Activated naive CD4-positive, alpha-beta T cell treated with anti-CD3 and anti-CD28 coated beads, Interleukin-2, amount 10 ng/mL, durations not matched to agents 7 days and 5 days (primary cell): ENCODE measurements around the gene GFM1.
"Not testable (repeated sequence)": the region's sequence is repeated elsewhere in the genome, so short reads cannot be mapped to it uniquely, and the experiment has no call there.

ENCODE experiments used
- CTCF ChIA-PET: fragments of 350-600 bp; sonication (Branson Sonifier 250); formaldehyde crosslinking; loops from one replicate; lab custom pipeline; 2021; ENCODE audit warnings: antibody characterized with exemption; lab: Charles Lee
- DNase-seq: peaks from one replicate; pipeline ENCODE4 v3.0.0-alpha.2; 2020
- H3K27ac Mint-ChIP-seq: one replicate; pipeline ENCODE4 v1.8.0; 2021; ENCODE audit warnings: mild to moderate bottlenecking, moderate library complexity, mixed read lengths
- H3K27me3 Mint-ChIP-seq: one replicate; pipeline ENCODE4 v1.8.0; 2021; ENCODE audit warnings: mild to moderate bottlenecking, mixed read lengths
- H3K36me3 Mint-ChIP-seq: one replicate; pipeline ENCODE4 v1.8.0; 2021; ENCODE audit warnings: mixed read lengths
- H3K4me1 Mint-ChIP-seq: one replicate; pipeline ENCODE4 v1.8.0; 2021; ENCODE audit warnings: mixed read lengths
- H3K4me3 Mint-ChIP-seq: one replicate; pipeline ENCODE4 v1.8.0; 2021; ENCODE audit warnings: mild to moderate bottlenecking, moderate library complexity, mixed read lengths
- H3K9me3 Mint-ChIP-seq: one replicate; pipeline ENCODE4 v1.8.0; 2021; ENCODE audit warnings: mixed read lengths

The GFM1 gene

GRCh38 chr3:158693866-158694456, 49.6 kb downstream of the GFM1 start:
- H3K4me1 Mint-ChIP-seq, DNase-seq, H3K4me3 Mint-ChIP-seq, H3K27ac Mint-ChIP-seq, H3K27me3 Mint-ChIP-seq, H3K9me3 Mint-ChIP-seq: not testable (repeated sequence)
- H3K36me3 Mint-ChIP-seq = peaks cover 21% of the 10 kb centered on the region
- CTCF ChIA-PET = interaction anchor here (1.8 kb wide), 1 partner anchor 50 kb away, joined by 6 read pairs; the partner anchor contains the start of gene GFM1

- H3K9me3 Mint-ChIP-seq = no peaks in the 10 kb centered on the region
- CTCF ChIA-PET = no interaction called here
- no peak overlapping the region for H3K27ac Mint-ChIP-seq
- peaks cover 17% of the 10 kb centered on the region for H3K36me3 Mint-ChIP-seq
- DNase-seq = no peak
- no peak overlapping the region for H3K4me3 Mint-ChIP-seq
- H3K4me1 Mint-ChIP-seq = no peaks in the 10 kb centered on the region
- H3K27me3 Mint-ChIP-seq = no peaks in the 10 kb centered on the region
These were observed 52.3 kb downstream of the GFM1 start for GRCh38 chr3:158696618-158697017.

GRCh38 chr3:158700559-158700958, 56.2 kb downstream of the GFM1 start:
- Mint-ChIP-seq H3K4me1 (peaks cover 5% of the 10 kb centered on the region), H3K27me3 (no peaks in the 10 kb centered on the region), H3K36me3 (peaks cover 2% of the 10 kb centered on the region), H3K9me3 (no peaks in the 10 kb centered on the region), H3K27ac (no peak overlapping the region), H3K4me3 (no peak overlapping the region)
- no peak for DNase-seq
- CTCF ChIA-PET = no interaction called here

GRCh38 chr3:158701420-158702065, 57.2 kb downstream of the GFM1 start:
- H3K36me3 Mint-ChIP-seq = peaks cover 2% of the 10 kb centered on the region
- no peak for DNase-seq
- no peak overlapping the region for H3K27ac Mint-ChIP-seq
- no peak overlapping the region for H3K4me3 Mint-ChIP-seq
- no peaks in the 10 kb centered on the region for H3K9me3 Mint-ChIP-seq
- H3K27me3 Mint-ChIP-seq = no peaks in the 10 kb centered on the region
- H3K4me1 Mint-ChIP-seq = peaks cover 5% of the 10 kb centered on the region
- CTCF ChIA-PET = no interaction called here

GRCh38 chr3:158702815-158703481, 58.6 kb downstream of the GFM1 start:
- H3K27ac Mint-ChIP-seq = no peak overlapping the region
- peaks cover 5% of the 10 kb centered on the region for H3K36me3 Mint-ChIP-seq
- no peak overlapping the region for H3K4me3 Mint-ChIP-seq
- peaks cover 5% of the 10 kb centered on the region for H3K4me1 Mint-ChIP-seq
- no peaks in the 10 kb centered on the region for H3K27me3 Mint-ChIP-seq
- no peaks in the 10 kb centered on the region for H3K9me3 Mint-ChIP-seq
- CTCF ChIA-PET = interaction anchor here (0.9 to 1.8 kb wide), 2 partner anchors 12 to 86 kb away, joined by 3 to 6 read pairs; no protein-coding TSS in a partner anchor
- DNase-seq = no peak

GRCh38 chr3:158703566-158703965, 59.2 kb downstream of the GFM1 start:
- no peak for DNase-seq
- CTCF ChIA-PET = interaction anchor here (0.9 to 1.8 kb wide), 2 partner anchors 12 to 86 kb away, joined by 3 to 6 read pairs; no protein-coding TSS in a partner anchor
- H3K4me1 Mint-ChIP-seq = peaks cover 5% of the 10 kb centered on the region
- H3K4me3 Mint-ChIP-seq = no peak overlapping the region
- H3K9me3 Mint-ChIP-seq = no peaks in the 10 kb centered on the region
- no peaks in the 10 kb centered on the region for H3K27me3 Mint-ChIP-seq
- no peak overlapping the region for H3K27ac Mint-ChIP-seq
- H3K36me3 Mint-ChIP-seq = peaks cover 10% of the 10 kb centered on the region

GRCh38 chr3:158709666-158710083, 65.3 kb downstream of the GFM1 start:
- H3K36me3 Mint-ChIP-seq = peaks cover 21% of the 10 kb centered on the region
- CTCF ChIA-PET = interaction anchor here (1.7 kb wide), 1 partner anchor 18 kb away, joined by 4 read pairs; no protein-coding TSS in a partner anchor

GRCh38 chr3:158710601-158711000, 66.3 kb downstream of the GFM1 start:
- no peak overlapping the region for H3K4me3 Mint-ChIP-seq
- H3K4me1 Mint-ChIP-seq = peaks cover 3% of the 10 kb centered on the region
- no peaks in the 10 kb centered on the region for H3K9me3 Mint-ChIP-seq
- no peak for DNase-seq
- H3K27ac Mint-ChIP-seq = no peak overlapping the region
- CTCF ChIA-PET = no interaction called here
- no peaks in the 10 kb centered on the region for H3K27me3 Mint-ChIP-seq
- peaks cover 21% of the 10 kb centered on the region for H3K36me3 Mint-ChIP-seq

More at GRCh38 chr3:158709666-158710083, 65.3 kb downstream of the GFM1 start:
- Mint-ChIP-seq H3K9me3 (no peaks in the 10 kb centered on the region), H3K4me3 (no peak overlapping the region), H3K27ac (no peak overlapping the region), H3K4me1 (peaks cover 3% of the 10 kb centered on the region), H3K27me3 (no peaks in the 10 kb centered on the region)
- DNase-seq = no peak

GRCh38 chr3:158711886-158712285, 67.6 kb downstream of the GFM1 start:
- CTCF ChIA-PET = no interaction called here
- H3K27me3 Mint-ChIP-seq = no peaks in the 10 kb centered on the region
- no peak for DNase-seq
- peaks cover 3% of the 10 kb centered on the region for H3K4me1 Mint-ChIP-seq
- no peak overlapping the region for H3K4me3 Mint-ChIP-seq
- H3K36me3 Mint-ChIP-seq = peaks cover 21% of the 10 kb centered on the region
- no peak overlapping the region for H3K27ac Mint-ChIP-seq
- H3K9me3 Mint-ChIP-seq = no peaks in the 10 kb centered on the region

GRCh38 chr3:158712443-158712842, 68.1 kb downstream of the GFM1 start:
- Mint-ChIP-seq H3K9me3 (no peaks in the 10 kb centered on the region), H3K27ac (no peak overlapping the region), H3K4me1 (peaks cover 3% of the 10 kb centered on the region), H3K36me3 (peaks cover 18% of the 10 kb centered on the region), H3K4me3 (no peak overlapping the region), H3K27me3 (no peaks in the 10 kb centered on the region)
- CTCF ChIA-PET = interaction anchor here (1.7 to 2.7 kb wide), 2 partner anchors 15 to 82 kb away, joined by 7 to 11 read pairs; no protein-coding TSS in a partner anchor
- DNase-seq = no peak

GRCh38 chr3:158713094-158713499, 68.8 kb downstream of the GFM1 start:
- H3K4me1 Mint-ChIP-seq = peaks cover 3% of the 10 kb centered on the region
- no peaks in the 10 kb centered on the region for H3K9me3 Mint-ChIP-seq
- H3K36me3 Mint-ChIP-seq = peaks cover 17% of the 10 kb centered on the region
- no peaks in the 10 kb centered on the region for H3K27me3 Mint-ChIP-seq
- no peak overlapping the region for H3K27ac Mint-ChIP-seq
- no peak overlapping the region for H3K4me3 Mint-ChIP-seq
- no peak for DNase-seq
- CTCF ChIA-PET = interaction anchor here (1.2 to 2.7 kb wide), 3 partner anchors 14 to 82 kb away, joined by 4 to 11 read pairs (median 7); no protein-coding TSS in a partner anchor

GRCh38 chr3:158717576-158717975, 73.2 kb downstream of the GFM1 start:
- Mint-ChIP-seq H3K9me3 (no peaks in the 10 kb centered on the region), H3K4me1 (peaks cover 19% of the 10 kb centered on the region), H3K27me3 (no peaks in the 10 kb centered on the region), H3K36me3 (peaks cover 9% of the 10 kb centered on the region), H3K27ac (no peak overlapping the region), H3K4me3 (no peak overlapping the region)
- no peak for DNase-seq
- CTCF ChIA-PET = interaction anchor here (0.6 to 1.6 kb wide), 3 partner anchors 10 to 85 kb away, joined by 3 to 4 read pairs (median 3); partner anchors contain the start of gene MFSD1

- CTCF ChIA-PET = interaction anchor here (1.6 kb wide), 1 partner anchor 9 kb away, joined by 4 read pairs; no protein-coding TSS in a partner anchor
These were observed 74.3 kb downstream of the GFM1 start for GRCh38 chr3:158718490-158719170.

GRCh38 chr3:158722108-158722507, 77.8 kb downstream of the GFM1 start:
- CTCF ChIA-PET = interaction anchor here (1.6 kb wide), 1 partner anchor 70 kb away, joined by 5 read pairs; no protein-coding TSS in a partner anchor
- no peak overlapping the region for H3K27ac Mint-ChIP-seq
- H3K4me1 Mint-ChIP-seq = peaks cover 31% of the 10 kb centered on the region
- H3K36me3 Mint-ChIP-seq = peaks cover 7% of the 10 kb centered on the region
- DNase-seq = no peak
- H3K27me3 Mint-ChIP-seq = no peaks in the 10 kb centered on the region
- H3K4me3 Mint-ChIP-seq = no peak overlapping the region
- no peaks in the 10 kb centered on the region for H3K9me3 Mint-ChIP-seq

More at GRCh38 chr3:158718490-158719170, 74.3 kb downstream of the GFM1 start:
- no peak for DNase-seq
- H3K27ac Mint-ChIP-seq = no peak overlapping the region
- H3K36me3 Mint-ChIP-seq = peaks cover 7% of the 10 kb centered on the region
- H3K27me3 Mint-ChIP-seq = no peaks in the 10 kb centered on the region
- peaks cover 25% of the 10 kb centered on the region for H3K4me1 Mint-ChIP-seq
- no peak overlapping the region for H3K4me3 Mint-ChIP-seq
- H3K9me3 Mint-ChIP-seq = no peaks in the 10 kb centered on the region
